Hematopoietic multipotent progenitor cell treated with erythropoietin and hydrocortisone succinate and interleukin-3 and kit ligand, for 15 days (in vitro differentiated cells): ENCODE measurements around the gene CIB1.

ENCODE experiments used
- DNase-seq: peaks from one replicate; pipeline ENCODE4 v3.0.0-alpha.2; 2015; ENCODE audit warnings: low spot score

The CIB1 gene

DNA sequence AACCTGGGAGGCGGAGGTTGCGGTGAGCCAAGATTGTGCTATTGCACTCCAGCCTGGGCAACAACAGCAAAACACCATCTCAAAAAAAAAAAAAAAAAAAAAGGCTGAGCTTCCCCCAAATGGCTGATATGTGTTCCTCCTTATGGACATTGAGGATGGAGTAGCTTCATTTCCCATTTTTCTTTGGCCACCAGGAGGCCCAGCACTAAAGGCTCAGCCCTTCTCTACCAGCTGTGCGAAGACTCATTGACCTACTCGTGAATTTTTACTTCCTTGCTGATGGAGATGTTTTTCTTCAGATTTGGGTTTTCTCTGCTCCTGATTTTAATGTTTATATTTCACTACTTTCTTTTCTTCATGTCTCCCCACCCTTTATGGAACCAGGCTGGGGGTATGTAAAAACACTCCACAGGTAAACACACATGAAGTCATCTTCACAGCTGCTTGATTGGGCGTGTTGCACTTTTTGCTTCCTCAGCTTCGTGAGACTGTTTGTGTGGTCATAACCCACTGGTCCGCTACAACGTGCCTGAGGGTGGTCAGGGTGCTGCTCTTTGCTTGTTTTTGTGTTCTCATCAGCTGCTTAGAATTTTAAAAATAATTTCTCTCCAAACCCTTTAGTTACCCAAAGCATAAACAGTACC is 19.1 kb downstream of the CIB1 start:
- no peak for DNase-seq

GRCh38 chr15:90213818-90214204 is 19.9 kb downstream of the CIB1 start:
- no peak for DNase-seq

DNA sequence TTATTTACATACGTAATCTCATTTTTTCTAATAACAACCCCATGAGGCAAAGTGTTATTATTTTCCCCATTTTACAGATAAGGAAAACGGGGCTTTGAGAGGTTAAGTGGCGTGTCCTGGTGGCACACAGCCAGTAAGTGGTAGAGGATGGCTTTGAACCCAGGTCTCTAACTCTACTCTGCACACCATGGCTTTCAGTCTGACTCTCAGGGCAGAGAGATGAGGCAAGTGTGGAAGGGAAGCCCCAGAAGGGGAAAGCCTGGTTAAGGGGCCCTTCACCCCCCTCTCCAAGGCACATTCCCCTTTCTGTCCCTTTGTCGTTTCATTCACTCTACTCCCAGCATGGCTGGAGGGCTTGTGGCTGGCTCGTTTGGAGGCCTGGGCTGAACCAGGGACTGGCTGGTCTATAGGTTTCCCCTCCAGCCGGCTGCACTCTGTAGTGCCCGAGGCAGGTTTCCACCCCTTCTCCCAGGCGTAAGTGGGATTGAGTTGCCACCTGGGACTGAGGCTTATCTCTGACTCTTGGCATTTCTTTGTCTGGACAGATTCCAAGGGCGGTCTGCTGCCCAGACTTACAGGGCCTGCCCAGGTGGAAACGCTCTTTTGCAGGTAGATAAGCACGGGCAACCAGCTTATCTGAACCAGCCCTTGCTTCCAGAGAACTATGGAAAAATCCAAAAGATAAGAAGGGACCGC is 20.5 kb downstream of the CIB1 start:
- DNase-seq = peak; percentile 19

DNA sequence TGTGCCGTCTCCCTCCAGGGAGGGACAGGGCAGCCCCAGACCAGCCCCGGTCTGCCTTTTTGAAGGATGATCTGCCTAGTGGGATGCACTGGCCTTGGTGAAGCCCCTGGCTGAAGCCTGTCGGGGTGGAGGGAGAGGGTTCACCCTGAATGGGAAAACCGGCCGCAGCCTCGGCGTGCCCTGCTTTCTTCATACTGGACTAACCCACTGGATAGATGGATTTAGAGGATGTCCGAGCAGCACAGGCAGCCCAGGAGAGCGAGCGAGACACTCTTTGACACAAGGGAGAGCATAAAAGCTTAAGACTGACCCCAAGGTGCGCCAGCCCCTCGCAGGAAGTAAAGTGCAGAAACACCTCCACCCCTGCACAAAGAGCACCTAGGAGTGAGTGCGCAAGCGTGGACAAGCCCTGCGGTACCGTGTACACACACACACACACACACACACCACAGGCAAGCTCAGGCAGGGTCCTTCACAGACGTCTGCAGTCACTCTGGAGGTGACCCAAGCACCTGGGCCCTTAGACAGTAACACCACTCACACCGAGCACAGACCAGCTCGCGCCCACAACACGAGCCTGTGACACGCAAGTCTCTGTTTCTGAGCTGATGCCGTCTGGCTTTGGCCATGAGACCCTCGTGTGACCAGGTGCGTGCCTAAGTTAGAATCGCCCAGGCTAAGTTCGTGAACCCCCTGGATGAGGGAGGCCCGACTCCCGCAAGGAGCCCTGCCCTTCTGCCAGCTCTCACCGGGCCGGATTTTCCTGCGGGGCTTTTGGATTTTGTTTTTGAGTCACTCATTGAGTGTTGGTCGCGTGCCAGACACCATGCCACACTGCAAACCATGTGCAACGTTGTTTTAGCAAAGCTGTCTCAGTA is 21.3 kb downstream of the CIB1 start:
- DNase-seq = no peak

GRCh38 chr15:90211440-90212143 is 22.1 kb downstream of the CIB1 start:
- DNase-seq = peak; percentile 25

GRCh38 chr15:90211009-90211408 is 22.7 kb downstream of the CIB1 start:
- no peak for DNase-seq

DNA sequence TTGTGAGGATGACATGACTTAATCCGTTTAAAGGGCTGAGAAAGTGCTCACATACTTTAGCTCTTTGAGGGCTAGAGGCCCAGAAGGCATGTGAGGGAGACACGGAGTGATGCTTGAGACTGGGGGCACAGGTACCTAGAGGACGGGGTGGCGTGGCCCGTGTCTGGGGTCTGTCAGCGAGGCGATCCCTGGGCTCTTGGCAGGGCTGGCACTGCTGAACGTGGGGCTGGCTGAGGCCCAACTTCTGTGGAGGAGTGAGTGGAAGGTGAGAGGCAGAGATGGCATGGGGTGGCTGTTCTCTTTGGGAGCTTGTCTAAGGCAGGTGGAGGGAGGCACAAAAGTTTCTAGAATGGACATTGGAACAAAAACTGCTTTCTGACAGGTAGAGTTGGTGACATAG is 23.1 kb downstream of the CIB1 start:
- DNase-seq = no peak

- no peak for DNase-seq
These were observed 24.1 kb downstream of the CIB1 start for GRCh38 chr15:90209591-90209990.

GRCh38 chr15:90208356-90208755 is 25.4 kb downstream of the CIB1 start:
- no peak for DNase-seq

GRCh38 chr15:90207252-90207651 is 26.5 kb downstream of the CIB1 start:
- DNase-seq = no peak

GRCh38 chr15:90205886-90206285 is 27.9 kb downstream of the CIB1 start:
- DNase-seq = peak; percentile 21

DNA sequence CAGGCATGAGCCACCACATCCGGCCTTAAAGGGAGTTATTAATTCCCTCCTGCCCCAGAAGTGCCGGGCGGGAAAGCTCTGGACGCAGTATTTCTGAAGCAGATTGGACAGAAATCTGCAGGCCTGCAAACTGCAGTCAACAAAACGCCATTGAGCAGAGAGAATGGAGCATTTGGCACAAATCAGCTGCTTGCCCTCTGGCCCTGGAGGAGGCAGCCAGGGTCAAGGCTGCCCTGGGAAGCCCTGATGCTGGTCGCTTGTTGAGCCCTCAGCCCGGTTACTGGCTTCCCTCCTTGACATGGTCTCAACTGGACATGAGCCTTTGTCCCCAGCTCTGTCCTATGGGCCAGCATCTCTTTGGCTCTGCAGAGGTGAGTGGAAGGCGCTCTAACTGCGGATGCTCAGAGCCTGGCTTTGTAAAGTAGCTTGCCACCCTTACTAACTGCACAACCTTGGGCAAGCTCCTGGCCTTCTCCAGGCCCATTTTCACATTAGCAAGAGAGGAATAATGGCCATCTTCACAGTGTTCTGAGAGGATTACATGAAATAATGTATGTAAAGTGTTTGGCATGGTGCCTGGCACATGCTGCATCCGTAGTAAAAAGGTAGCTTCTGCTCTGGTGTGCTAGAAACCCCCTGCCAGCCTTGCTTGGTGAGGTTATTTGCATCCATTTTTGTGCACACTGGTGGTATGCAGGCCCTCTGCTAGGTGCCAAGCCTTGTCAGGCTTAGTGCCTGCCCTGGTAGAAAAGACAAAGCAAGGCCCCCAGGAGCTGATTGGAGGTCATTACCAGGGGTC is 28.5 kb downstream of the CIB1 start:
- no peak for DNase-seq

GRCh38 chr15:90203922-90204321 is 29.8 kb downstream of the CIB1 start:
- DNase-seq = no peak

- DNase-seq = no peak
These were observed 30.3 kb downstream of the CIB1 start for GRCh38 chr15:90203473-90203872.

DNA sequence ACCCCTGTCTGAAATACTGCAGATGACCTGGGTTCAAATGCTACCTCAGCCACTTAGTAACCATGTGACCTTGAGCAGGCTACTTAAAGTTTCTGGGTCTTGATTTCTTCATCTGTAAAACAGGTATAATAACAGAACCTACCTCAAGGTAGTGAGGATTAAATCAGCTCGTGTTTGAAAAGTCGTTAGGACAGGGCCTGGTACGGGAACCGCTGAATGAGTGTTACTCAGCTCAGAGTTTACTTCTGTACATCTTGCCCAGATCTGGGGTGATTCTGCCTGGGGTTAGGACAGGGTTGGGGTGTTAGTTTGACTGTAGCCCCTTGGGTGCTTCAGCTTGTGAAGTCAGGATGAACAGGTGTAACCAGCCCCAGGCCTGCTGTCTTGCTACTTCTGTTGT is 30.8 kb downstream of the CIB1 start:
- no peak for DNase-seq

DNA sequence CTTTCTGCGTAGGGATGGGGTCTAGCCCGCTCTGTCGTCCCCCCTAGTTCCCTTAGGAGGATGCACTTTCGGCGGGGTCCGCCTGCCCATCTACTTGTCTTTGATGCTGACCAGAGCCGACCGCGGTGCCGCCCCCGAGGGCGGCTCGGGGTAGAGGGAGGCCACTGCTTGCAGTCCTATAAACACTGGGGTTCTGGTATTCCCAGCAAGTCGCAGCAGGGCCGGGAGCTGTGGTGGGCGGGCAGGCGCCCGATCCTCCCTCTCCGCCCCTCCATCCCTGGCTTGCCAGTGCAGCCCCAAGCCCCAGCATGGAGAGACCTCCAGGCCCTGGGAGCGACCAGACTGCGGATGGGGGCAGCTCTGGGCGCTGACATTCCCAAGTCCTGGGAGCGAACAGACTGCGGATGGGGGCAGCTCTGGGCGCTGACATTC is 31.8 kb downstream of the CIB1 start:
- DNase-seq = no peak

DNA sequence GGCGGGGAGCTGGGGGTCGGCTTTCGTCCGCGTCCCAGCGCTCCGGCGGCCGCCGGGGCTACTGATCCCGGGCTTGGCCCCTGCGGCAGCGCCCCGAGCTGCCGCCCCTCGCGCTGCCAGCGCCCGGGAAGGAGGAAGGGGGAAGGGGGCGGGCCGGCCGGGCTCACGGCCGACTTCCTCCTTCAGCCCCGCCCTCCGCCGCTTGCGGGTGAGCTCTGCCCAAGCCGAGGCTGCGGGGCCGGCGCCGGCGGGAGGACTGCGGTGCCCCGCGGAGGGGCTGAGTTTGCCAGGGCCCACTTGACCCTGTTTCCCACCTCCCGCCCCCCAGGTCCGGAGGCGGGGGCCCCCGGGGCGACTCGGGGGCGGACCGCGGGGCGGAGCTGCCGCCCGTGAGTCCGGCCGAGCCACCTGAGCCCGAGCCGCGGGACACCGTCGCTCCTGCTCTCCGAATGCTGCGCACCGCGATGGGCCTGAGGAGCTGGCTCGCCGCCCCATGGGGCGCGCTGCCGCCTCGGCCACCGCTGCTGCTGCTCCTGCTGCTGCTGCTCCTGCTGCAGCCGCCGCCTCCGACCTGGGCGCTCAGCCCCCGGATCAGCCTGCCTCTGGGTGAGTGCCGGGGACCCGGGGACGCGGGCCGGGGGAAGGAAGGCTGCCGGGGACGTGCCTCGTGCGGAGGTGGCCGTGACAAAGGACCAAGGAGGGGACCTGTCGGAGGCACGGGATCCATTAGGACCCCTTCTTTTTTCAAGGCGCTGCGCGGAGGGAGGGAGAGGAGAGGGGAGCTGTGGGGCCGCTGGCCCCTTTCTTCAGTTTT is 32.4 kb downstream of the CIB1 start, which contains the start of gene SEMA4B:
SEMA4B (plus strand) TSS at position 201 of the 814 bp plus-strand sequence; CDS start at position 450, 249 bp downstream.
- peak; percentile 63 for DNase-seq

DNA sequence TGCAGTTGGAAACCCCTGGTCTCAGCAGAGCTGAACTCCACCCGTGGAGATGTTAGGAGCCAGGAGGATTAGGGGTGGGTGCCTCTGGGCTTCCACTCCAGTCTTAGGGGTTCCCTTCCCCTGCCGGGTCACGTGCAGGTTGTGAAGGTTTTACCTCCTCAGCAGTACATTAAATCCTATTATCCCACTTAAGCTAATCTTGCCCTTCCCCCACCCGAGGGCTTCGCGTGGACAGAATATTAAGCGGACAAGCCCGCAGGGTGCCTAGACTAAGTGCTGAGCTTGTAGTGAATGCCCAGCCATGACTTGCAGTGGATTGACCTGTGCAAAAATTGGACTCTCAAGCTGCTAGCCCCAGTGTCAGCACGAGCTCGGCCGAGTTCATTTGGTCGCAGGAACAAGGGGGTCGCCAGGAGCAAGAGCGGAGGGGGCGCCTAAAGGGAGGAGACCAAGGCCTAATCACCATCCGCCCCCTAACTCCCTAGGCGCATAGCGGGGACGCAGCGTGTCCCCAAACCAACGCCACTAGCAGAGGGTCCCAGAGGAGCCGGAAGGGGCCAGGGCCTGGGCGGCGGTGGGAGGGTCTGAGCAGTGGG is 33.1 kb downstream of the CIB1 start:
- DNase-seq = no peak

GRCh38 chr15:90194655-90195054 is 39.1 kb downstream of the CIB1 start:
- no peak for DNase-seq
